ENCODE data around the gene GADD45B.
"Not testable (repeated sequence)": the region's sequence is repeated elsewhere in the genome, so short reads cannot be mapped to it uniquely, and the experiment has no call there.

The GADD45B gene

GRCh38 chr19:2469102-2469914 is 6.6 kb upstream of the GADD45B start:
- no peak for DNase-seq (ENCODE audit: low read depth)

DNA sequence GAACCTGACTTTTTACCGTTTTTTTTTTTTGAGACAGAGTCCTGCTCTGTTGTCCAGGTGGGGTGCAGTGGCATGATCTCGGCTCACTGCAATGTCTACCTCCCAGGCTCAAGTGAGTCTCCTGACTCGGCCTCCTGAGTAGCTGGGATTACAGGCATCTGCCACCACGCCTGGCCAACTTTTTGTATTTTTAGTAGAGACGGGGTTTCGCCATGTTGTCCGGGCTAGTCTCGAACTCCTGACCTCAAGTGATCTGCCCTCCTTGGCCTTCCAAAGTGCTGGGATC is 6.1 kb upstream of the GADD45B start:
- DNase-seq (ENCODE audit: low read depth) = not testable (repeated sequence)

GRCh38 chr19:2474232-2475017 is 1.5 kb upstream of the GADD45B start:
- DNase-seq (ENCODE audit: low read depth) = peak; percentile 93

- DNase-seq (ENCODE audit: low read depth) = peak; percentile 52
Observed at GRCh38 chr19:2475018-2475701, 767 bp upstream of the GADD45B start.

- peak; percentile 67 for DNase-seq (ENCODE audit: low read depth)
Observed at GRCh38 chr19:2476451-2477140, 669 bp downstream of the GADD45B start.

DNA sequence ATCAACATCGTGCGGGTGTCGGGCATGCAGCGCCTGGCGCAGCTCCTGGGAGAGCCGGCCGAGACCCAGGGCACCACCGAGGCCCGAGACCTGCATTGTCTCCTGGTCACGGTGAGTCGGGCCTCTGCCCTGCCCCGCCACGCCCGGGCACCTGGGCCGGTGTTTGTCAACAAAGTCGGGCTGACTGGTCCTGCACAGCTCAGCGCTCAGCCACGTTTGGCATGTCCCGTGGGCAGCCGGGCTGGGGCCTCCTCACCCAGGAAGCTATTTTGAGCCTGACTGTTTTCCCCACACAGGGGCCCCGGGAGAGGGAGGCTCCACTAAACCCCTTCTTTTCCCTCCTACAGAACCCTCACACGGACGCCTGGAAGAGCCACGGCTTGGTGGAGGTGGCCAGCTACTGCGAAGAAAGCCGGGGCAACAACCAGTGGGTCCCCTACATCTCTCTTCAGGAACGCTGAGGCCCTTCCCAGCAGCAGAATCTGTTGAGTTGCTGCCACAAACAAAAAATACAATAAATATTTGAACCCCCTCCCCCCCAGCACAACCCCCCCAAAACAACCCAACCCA is 1.3 kb downstream of the GADD45B start:
- no peak for DNase-seq (ENCODE audit: low read depth)

- no peak for DNase-seq (ENCODE audit: low read depth)
Observed at GRCh38 chr19:2477732-2478191, 1.8 kb downstream of the GADD45B start.

- DNase-seq (ENCODE audit: low read depth) = peak; percentile 36
Observed at GRCh38 chr19:2478278-2478755, 2.4 kb downstream of the GADD45B start.

GRCh38 chr19:2478756-2479555 is 3.0 kb downstream of the GADD45B start:
- DNase-seq (ENCODE audit: low read depth) = peak; percentile 71

GRCh38 chr19:2479556-2480194 is 3.7 kb downstream of the GADD45B start:
- no peak for DNase-seq (ENCODE audit: low read depth)

DNA sequence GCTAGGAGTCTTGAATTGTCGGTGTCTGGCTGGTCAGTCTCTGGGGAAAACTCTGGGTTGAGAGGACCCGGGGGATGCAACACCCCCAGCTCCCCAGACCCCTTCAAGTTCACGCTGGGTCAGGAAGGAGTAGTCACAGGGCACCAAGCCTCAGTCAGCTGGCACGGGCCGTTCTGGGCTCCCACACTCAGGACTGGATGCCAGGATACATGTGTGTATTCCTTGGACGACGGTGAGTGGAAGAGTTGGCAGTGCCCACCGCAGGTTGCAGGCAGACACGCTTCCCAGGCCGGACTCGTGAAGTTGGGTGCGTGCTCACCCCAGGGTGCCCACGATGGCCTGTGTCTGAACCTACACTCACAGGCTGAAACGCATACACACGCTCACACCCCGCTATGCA is 5.5 kb downstream of the GADD45B start:
- DNase-seq (ENCODE audit: low read depth) = no peak

GRCh38 chr19:2482354-2483038 is 6.6 kb downstream of the GADD45B start:
- DNase-seq (ENCODE audit: low read depth) = no peak

DNA sequence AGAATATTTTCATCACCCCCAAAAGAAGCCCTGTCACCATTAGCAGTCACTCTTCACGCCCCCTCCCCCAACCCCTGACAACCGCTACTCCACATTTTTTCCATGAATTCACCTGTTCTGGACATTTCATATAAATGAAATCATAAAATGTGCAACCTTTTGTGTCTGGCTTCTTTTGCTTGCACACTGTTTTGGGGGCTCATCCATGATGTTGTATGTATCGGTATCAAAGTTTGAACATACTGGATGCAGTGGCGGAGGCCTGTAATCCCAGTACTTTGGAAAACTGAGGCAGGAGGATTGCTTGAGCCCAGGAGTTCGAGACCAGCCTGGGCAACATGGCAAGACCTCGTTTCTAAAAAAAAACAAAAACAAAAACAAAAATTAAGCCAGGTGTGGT is 7.2 kb downstream of the GADD45B start:
- no peak for DNase-seq (ENCODE audit: low read depth)

DNA sequence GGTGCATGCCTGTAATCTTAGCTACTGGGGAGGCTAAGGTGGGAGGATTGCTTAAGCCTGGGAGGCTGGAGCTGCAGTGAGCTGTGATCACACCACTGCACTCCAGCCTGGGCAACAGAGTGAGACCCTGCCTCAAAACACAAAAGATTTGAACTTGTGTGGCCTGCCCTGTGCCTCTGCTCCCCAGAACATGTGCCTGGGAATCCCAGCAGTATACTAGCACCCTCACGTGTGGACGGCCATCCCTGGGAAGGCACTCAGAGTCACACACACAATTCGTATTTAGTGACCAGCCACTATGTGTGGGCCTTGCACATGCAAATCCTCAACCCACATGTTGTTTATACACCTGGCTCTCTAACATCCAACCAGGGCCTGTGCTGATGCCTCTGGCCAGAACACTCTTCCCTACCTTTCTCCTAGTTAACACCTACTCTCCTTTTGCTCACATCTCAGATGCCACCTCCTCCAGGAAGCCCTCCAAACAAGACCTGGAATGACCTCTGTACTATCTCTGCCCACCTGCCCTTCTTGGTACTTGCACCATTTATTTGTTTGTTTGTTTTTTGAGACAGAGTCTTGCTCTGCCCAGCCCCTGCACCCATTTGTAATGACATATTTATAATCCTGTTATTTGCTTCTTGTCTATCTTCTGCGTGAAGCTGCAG is 7.7 kb downstream of the GADD45B start:
- DNase-seq (ENCODE audit: low read depth) = no peak

DNA sequence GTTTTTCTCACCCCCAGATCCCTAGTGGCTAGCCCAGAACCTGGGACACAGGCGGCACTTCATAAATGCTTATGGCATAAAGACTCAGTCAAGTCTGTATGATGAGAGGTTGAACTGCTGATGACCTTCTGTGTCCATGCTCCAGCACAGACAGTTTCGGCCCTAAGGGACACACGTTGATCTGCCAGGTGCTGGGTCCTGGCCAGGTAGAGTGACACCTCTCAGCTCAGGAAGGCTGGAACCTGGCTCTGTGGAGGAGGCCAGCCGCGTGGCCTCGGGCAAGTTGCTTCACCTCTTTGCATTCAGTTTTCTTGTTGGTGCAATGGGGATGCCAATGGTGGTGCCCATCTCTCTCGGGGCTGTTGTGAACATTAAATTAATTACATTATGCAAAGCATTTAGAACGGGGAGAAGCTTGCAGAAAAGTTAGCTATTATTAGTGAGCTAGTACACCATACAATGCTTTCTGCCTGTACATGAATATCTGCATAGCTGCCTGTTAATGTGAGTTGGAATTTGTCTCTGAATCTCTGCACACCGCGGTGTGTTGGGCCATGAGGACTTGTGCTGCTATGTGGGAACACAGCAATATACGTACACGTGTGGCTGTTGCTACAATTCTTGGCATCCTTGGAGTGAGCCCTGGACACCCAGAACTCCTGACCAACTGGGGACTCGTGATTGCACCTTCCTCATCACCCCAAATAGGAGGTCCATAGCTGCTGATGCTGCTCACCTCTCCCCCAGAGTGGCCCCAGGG is 8.4 kb downstream of the GADD45B start:
- DNase-seq (ENCODE audit: low read depth) = no peak

- DNase-seq (ENCODE audit: low read depth) = no peak
Observed at GRCh38 chr19:2485428-2485827, 9.5 kb downstream of the GADD45B start.

DNA sequence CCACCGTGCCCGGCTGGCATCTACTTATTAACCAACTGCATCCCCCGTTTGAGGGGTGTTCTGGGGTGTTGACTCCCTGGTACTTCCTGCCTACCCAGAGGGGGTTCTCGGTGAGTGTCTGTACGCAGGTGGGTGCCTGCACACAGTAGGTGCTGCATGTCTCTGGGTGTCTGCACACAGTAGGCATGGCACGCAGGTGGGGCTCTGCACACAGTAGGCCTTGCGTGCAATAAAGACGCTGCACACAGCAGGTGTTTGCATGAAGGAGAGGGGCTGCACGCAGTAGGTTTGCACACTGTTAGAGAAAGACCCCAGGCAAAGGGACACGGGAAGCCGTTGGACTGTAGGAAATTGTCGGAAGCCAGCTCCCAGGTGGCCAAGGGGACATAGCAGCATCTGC is 11.2 kb downstream of the GADD45B start:
- DNase-seq (ENCODE audit: low read depth) = no peak

GRCh38 chr19:2487842-2488241 is 11.9 kb downstream of the GADD45B start:
- no peak for DNase-seq (ENCODE audit: low read depth)

Measured in stimulated activated CD8-positive, alpha-beta memory T cell treated with anti-CD3 and anti-CD28 coated beads, Interleukin-12 subunit alpha, Interleukin-12 subunit beta, amount 100 ng/mL, for 4 hours (primary cell).